HG03060 (cell line): ENCODE results near the gene CLIC4.
A peak's percentile ranks its signal among the peaks of the same experiment; 100 is the strongest.
"Not testable (repeated sequence)": the region's sequence is repeated elsewhere in the genome, so short reads cannot be mapped to it uniquely, and the experiment has no call there.

ENCODE experiments used
- ATAC-seq: cut with Tn5 transposase; IDR thresholded peaks from one replicate; pipeline ENCODE4 v1.9.1; 2021; ENCODE audit warnings: low read depth, moderate number of reproducible peaks; ENCODE audit not compliant: unreplicated experiment

The CLIC4 gene

DNA sequence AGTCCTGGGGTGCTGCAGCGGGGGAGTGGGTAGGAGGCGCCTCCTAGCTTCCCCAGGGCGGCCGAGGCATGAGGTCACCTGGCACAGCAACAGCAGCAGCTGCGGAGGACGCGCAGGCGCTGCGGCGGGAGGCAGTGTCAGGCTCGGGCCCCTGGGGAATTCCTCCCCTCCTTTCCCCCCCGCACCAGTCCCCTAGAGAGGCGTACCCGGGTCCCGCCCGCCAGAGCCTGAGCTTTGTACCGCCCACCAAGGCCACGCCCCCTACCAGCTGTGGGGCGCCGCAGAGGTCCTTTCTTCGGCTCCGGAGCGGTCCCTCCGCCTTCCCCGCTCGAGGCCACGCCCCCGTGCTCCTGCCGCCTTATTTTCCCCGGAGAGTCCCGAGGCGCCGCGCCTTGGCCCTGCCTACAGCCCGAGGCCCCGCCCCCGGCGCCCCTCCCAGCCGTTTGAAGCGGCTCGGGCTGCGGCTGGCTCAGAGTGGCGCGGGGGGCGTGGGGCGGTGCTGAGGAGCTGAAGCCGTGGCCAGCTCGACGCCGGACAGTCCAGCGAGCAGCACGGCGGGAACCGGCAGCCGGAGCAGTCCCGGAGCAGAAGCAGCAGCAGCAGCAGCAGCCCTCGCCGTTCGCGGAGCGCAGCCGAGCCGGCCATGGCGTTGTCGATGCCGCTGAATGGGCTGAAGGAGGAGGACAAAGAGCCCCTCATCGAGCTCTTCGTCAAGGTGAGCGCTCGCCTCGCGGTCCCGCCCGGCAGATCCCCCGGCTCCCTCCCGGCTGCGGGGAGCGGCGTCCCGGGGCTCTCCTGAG is at the start of gene CLIC4:
CLIC4 (plus strand) TSS at position 537 of the 800 bp plus-strand sequence; CDS start at position 644, 107 bp downstream.
- peak; percentile 41 for ATAC-seq

DNA sequence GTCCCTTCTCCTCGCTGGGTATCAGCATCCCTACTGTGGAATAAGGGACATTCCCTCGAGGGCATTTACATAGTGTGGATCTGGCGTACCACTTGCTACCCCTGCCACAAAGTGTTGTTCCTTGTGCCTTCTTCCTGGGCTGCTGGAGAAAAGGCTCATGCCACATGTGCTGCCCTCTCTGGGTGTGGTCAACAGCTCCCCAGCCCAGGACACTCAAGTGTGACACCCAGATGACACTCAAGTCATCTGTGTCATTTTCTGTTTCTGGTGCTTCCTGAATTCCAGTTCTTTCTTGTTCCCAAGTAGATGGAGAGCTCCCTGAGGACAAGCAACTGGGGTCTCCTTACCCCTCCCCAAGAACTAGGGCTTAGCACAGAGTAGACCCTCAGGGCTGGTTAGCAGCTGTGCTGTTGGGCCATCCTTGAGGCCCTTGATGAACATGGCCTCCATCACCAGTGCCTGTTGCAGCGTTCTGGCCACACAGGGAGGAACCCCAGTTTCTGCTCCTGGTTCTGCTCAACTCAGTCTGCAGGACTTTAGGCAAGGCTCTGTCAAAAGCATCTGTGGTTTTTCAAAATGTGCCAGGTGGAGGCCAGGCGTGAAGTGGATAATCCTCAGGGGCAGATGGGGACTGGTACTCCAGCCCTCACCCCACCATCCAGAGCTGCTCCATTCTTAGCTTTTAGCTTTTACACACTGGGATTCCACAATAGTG is 49.0 kb upstream of the CLIC4 start:
- ATAC-seq: no peak

DNA sequence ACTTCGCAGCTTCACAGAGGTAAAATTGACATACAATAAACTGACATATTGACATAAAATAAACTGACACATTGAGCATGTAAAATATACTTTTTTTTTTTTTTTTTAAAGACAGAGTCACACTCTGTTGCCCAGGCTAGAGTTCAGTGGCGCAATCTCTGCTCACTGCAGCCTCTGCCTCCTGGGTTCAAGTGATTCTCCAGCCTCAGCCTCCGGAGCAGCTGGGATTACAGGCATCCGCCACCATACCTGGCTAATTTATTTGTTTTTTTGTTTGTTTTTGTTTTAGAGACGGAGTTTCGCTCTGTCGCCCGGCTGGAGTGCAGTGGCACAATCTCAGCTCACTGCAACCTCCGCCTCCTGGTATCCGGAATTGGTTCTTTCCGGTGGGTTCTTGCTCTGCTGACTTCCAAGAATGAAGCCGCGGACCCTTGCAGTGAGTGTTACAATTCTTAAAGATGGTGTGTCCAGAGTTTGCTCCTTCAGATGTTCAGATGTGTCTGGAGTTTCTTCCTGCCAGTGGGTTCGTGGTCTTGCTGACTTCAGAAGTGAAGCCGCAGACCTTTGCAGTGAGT is 48.4 kb upstream of the CLIC4 start:
- ATAC-seq: no peak

DNA sequence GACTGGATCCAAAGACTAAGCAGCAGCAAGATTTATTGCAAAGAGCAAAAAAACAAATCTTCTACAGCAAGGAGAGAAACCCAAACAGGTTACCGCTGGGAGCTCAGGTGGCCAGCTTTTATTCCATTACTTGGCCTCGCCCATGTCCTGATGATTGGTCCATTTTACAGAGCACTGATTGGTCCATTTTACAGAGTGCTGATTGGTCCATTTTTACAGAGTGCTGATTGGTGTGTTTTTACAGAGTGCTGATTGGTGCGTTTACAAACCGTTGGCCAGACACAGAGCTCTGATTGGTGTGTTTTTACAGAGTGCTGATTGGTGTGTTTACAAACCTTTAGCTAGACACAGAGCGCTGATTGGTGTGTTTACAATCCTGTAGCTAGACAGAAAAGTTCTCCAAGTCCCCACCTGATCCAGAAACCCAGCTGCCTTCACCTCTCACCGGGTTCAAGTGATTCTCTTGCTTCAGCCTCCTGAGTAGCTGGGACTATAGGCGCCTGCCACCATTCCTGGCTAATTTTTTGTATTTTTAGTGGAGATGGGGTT is 47.7 kb upstream of the CLIC4 start:
- not testable (repeated sequence) for ATAC-seq

DNA sequence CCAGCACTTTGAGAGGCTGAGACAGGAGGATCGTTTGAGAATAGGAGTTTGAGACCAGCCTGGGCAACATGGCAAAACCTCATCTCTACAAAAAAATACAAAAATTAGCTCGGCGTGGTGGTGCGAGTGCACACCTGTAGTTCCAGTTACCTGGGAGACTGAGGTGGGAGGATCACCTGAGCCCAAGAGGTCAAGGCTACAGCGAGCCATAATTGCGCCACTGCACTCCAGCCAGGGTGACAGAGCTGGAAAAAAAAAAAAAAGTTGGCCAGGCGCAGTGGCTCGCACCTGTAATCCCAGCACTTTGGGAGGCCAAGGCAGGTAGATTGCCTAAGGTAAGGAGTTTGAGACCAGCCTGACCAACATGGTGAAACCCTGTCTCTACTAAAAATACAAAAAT is 46.9 kb upstream of the CLIC4 start:
- not testable (repeated sequence) for ATAC-seq

DNA sequence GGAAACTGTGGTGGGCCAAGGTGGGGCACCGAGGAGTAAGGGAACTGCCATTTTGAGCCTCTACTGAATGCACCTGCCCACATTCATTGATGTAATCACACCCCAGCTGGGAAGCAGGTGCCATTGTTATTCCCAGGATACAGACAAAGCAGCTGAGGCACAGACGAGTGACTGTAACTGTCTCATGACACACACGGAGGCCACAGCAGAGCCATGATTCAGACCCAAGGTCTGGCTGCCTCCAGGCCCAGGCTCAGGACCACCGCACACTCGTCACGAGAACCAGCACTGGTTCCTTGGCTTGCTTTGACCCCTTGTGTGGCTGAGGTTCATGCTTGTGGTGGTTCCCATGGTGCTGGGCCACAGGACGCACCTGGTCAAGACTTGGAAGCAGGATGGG is 45.6 kb upstream of the CLIC4 start:
- no peak for ATAC-seq

DNA sequence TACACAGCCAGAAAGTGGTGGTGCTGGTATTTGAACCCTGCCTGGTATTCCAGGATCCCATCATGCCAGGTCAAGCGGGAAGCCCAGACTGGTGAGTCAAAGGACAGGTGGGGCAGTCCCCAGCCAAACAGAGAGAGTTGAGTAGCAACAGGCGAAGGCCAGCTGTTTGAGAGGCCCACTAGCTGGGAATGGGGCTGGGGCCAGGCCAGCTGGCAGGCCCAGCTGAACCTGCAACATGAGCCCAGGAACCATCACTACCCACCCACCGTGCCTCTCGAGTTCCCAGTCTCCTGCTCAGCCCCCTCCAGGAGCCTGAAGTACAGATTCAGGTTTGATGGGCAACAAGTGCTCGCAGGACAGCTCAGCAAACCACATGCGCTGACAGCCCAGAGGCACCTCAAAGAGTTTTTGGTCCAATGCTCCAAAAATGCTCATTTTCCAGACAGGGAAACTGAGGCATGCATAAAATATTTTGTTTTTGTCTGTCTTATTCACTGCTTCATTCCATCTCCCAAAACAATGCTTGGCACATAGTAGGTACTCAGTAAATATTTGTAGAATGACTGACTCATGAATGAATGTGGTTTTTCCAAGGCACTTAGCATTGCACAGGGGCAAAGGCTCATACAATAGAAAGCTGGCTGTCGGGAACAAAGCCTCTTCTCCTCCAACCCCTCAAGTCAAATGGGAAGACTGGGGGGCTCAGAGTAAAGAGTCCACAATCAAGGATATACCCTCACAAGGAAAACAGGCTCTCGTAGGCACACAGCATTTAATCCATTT is 42.5 kb upstream of the CLIC4 start:
- ATAC-seq: no peak

DNA sequence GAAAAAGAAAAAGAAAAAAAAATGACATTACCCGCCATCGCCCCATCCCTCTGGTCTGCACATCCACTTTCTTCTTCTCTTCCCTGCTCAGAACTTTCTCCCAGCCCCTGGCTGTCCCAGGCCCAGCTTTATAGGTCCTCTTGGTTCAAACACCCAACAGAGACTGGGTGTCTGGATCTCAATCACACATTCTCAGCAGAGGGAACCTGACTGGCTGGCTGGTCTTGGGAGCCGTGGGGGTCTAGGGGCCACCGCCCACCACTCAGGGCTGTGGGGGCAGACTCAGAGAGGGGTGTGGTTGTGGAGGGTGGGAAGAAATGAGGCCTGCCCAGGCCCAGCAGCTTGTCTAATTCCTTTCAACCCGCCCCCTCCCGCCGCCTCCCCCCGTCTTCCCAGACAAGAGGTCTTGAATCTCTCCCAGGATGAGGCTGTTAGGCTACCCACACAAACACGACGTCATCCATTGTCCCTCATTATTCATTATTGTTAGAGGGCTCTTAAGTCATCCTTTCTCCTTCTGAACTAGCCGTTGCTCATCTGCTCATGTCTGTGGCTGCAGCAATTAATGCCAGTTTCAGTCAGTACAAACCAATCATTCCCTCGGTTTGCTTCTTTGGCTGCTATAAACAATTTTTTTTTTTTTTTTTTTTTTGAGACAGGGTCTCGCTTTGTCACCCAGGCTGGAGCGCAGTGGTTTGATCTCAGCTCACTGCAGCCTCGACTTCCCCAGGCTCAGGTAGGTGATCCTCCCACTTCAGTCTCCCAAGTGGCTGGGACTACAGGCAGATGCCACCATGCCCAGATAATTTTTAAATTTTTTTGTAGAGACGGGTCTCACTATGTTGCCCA is 40.6 kb upstream of the CLIC4 start:
- ATAC-seq: no peak

DNA sequence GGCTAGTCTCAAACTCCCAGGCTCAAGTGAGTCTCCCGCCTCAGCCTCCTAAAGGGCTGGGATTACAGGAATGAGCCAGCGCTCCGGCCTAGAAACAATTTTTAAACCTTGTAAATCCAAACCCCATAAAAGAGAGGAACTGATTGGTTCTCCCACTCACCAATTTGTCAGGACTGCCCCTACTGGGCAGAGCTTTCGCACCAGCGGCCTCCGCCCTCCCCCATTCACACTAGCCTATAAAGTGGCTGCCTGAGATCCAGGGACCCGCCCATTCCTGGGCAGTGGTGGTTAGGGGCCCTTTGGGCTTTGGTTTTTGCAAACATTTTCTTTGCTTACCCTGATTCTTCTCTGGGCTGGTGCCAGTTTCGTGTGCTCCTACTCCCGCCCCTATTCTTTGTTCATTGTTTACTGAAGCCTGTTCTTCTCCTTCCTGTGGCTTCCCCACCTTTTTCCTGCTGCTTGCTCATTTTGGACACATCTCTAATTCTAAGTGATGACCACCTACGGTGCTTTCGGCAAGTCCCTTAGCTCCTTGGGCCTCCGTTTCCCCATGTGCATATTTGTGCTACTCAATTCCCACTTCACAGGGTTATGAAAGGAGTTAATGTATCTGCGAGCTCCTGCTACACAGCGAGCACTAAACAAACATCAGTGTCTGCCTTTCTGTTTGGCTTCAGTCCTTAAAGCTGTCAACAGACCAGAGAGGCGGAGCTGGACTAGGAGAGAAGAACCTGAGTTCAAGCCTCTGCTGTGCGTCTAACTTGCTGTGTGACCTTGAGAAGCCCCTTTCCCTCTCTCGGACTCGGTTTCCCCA is 39.8 kb upstream of the CLIC4 start:
- no peak for ATAC-seq

DNA sequence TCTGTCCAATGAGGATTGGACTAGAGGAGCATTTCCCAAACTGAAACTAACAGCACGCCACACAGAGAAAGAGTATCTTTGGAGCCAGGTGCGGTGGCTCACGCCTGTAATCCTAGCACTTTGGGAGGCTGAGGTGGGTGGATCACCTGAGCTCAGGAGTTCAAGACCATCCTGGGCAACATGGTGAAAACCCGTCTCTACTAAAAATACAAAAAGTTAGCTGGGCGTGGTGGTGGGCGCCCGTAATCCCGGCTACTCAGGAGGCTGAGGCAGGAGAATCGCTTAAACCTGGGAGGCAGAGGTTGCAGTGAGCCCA is 39.2 kb upstream of the CLIC4 start:
- ATAC-seq: not testable (repeated sequence)

DNA sequence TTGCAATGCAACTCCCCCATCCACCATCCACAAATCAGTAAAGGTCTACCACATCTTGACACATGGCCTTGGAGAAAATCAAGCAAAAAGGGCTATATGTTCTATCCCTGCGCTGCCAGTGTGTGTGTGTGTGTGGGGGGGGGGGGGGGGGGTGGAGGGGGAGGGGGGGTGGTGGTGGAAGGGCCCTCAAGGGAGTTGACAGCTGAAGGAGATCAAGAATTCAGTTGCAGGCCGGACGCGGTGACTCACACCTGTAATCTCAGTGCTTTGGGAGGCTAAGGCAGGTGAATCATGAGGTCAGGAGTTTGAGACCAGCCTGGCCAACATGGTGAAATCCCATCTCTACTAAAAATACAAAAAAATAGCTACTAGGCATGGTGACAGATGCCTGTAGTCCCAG is 37.6 kb upstream of the CLIC4 start:
- ATAC-seq: no peak

DNA sequence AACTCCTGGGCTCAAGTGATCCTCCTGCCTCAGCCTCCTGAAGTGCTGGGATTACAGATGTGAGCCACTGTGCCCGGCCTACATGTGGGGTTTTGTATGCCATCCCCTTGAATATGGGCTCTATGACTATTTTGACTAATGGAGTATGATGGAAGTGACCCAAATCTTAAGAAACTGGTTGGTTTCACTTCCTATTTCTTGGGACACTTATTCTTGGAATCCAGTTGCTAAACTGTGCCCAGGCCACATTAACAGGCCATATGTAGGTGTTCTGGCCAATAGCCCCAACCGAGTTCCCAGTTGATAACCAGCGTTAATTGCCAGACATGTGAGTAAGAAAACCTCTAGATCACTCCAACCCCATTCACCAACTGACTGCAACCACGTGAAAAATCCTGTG is 36.3 kb upstream of the CLIC4 start:
- no peak for ATAC-seq

DNA sequence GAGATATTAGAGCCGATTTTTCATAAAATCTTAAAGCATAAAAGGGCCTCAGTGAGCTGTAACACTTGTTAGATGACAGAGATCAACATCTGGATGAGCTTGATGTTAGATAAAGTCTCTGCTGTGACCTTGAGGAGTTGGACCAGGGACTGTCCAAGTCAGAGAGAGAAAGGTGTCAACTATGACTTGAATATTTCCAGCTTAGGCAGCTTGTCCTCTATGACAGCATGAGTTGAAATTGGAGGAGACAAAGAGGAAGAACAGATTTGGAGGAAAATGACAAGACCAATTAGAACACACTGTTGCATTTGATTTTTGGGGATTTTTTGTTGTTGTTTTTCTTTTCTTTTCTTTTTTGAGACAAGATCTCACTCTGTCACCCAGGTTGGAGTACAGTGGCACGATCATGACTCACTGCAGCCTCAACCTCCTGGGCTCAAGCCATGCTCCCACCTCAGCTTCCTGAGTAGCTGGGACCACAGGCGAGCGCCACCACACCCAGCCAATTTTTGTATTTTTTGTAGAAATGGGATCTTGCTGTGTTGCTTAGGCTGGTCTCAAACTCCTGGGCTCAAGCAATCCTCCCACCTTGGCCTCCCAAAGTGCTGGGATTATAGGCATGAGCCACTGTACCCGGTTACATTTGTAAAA is 35.3 kb upstream of the CLIC4 start:
- no peak for ATAC-seq

DNA sequence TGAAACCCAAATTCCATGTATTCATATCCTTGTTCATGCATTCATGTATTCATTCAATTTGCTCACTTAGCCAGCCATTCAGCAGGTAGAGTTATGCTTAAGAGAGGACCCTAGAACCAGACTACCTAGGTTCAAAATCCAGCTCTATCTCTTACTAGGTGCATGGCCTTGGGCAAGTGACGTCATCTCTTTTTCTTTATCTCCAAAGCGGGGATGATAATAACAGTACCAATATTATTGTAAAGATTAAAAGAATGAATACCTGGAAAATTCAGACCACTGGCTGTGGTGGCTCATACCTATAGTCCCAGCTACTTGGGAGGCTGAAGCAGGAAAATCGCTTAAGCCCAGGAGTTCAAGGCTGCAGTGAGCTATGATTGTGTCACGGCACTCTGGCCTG is 33.9 kb upstream of the CLIC4 start:
- no peak for ATAC-seq

DNA sequence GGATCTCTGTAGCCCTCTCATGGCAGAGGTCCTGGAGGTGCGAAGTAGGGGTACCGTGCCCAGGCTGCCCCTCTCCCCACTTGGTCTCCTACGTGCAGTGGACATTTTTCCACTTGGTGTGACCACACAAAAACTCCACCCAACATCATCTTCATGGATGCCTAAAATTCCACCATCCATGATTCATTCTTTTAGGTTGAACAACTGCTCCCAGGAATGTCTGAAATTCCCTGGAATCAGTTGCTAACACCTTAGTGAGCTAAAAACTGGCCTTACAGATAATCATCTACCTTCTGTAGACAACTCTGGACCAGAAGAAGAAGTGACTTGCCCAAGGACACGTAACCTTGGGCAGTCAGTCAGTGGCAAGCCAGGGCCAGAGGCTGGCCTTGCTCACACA is 32.1 kb upstream of the CLIC4 start:
- ATAC-seq: no peak

DNA sequence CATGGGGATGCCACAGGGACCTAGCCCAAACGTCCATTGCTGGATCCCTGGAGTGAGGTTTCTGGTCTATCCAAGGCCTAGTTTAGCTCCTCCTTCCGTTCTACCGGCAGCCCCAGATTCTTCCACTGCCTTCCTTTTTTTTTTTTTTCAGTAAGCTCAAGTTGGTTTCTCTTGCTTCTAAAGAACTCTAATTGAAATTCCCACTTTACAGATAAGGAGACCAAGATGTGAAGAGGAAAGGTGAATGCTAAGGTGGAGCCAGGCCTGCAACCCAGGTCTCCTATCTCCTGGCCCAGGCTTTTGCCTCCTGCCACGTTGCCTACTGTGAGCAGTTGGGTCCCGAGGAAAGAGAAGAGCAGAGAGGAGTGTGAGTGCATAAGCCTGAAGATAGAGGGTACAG is 31.5 kb upstream of the CLIC4 start:
- no peak for ATAC-seq

DNA sequence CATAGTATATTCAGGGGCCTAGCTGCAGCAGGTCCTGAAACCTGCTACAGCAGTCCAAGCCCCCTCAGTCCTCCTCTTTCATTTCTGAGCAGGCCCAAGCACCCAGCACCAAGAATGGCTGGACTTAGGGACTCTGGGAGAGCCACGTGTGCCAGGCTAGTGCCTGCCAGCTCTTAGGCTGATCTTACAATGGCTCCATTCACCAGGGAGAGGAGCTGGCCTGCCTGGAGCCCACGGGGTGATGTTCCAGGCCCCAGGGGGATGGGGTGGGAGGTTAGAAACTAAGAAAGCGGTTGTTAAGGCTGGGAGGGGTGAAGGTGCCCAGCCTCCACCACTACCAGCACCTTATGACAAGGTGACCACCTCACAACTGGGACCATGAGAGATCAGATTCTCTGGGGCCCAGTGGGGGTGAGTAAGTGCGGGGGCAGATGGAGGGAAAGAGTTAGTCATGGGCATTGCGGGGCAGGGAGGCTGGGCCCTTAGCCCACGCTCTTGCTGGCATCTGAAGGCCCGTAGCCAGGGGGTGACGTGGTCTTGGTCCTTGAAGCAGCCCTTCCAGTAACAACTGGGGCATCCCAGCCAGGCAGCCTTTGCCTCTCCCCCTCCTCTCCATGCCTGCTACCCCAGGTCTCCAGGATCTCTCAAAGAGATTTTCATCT is 30.3 kb upstream of the CLIC4 start:
- no peak for ATAC-seq

DNA sequence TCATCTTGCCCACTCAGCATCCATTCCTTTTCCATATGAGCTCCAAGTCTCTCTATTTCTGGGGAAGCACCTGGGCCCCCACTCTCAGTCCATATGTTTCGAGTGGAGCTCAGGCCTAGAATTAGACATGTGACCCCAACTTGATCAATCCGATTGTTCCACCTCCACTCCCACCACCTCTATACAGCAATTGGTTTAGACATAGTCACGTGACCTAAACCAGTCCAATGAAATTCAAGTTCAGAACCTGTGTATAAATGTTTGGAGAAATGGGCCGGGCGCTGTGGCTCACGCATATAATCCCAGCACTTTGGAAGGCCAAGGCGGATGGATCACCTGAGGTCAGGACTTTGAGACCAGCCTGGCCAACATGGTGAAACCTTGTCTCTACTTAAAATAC is 29.6 kb upstream of the CLIC4 start:
- no peak for ATAC-seq
